Erythroblast (primary cell): ENCODE measurements around the gene CHID1.

Experiments
- GATA1 ChIP-seq: IDR thresholded peaks from 2 replicates; pipeline ENCODE4 v1.6.1; 2011; ENCODE audit warnings: low read depth, mild to moderate bottlenecking, control low read depth, low read length, moderate library complexity
- POLR2A ChIP-seq: IDR thresholded peaks from 2 replicates; pipeline ENCODE4 v1.6.1; 2011; ENCODE audit warnings: mild to moderate bottlenecking, low read length

DNA sequence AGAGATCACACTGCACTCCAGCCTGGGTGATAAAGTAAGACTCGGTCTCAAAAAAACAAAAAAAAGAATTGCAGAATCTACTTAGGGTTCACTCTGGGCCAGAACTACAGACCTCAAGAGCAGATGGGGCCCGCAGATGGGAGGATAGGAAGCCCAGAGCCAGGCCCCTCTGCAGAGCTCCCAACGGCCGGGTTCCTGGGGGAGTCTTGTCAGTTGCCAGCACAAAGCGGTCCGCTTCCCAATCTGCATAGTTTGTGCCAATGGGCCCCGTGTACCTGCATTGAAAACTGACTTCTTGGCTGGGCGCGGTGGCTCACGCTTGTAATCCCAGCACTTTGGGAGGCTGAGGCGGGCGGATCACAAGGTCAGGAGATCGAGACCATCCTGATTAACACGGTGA is 1.7 kb upstream of the CHID1 start:
- no peak for TF ChIP-seq POLR2A
- TF ChIP-seq GATA1 = no peak
